SK-N-SH treated with all-trans-retinoic acid at 6 μM for 48 hours (cell line): ENCODE results near the gene COL5A2.

ENCODE experiments used
- ARNTL ChIP-seq: fragments of 450-650 bp; formaldehyde crosslinking; IDR thresholded peaks from 2 replicates; pipeline ENCODE4 v1.5.0; 2020; ENCODE audit warnings: low read depth, mild to moderate bottlenecking, moderate library complexity, borderline replicate concordance
- RARB ChIP-seq: fragments of 250-450 bp; sonication (Bioruptor Pico); IDR thresholded peaks from 2 replicates; pipeline ENCODE4 v1.8.0; 2021; ENCODE audit warnings: mild to moderate bottlenecking, moderate library complexity
- SNAI2 ChIP-seq: fragments of 250-450 bp; sonication (Bioruptor Pico); IDR thresholded peaks from 2 replicates; pipeline ENCODE4 v1.5.0; 2020; ENCODE audit warnings: mild to moderate bottlenecking, moderate library complexity
- TCF4 ChIP-seq: fragments of 250-450 bp; sonication (Bioruptor Pico); IDR thresholded peaks from 2 replicates; pipeline ENCODE4 v1.8.0; 2021; ENCODE audit warnings: mild to moderate bottlenecking, moderate library complexity, borderline replicate concordance
- TOX ChIP-seq: fragments of 250-450 bp; sonication (Bioruptor Pico); IDR thresholded peaks from 2 replicates; pipeline ENCODE4 v1.8.0; 2021; ENCODE audit warnings: mild to moderate bottlenecking, moderate library complexity, borderline replicate concordance
- ZFP3 ChIP-seq: fragments of 250-450 bp; sonication (Bioruptor Pico); IDR thresholded peaks from 2 replicates; pipeline ENCODE4 v1.5.0; 2020; ENCODE audit warnings: mild to moderate bottlenecking, moderate library complexity
- ZFP30 ChIP-seq: fragments of 450-650 bp; formaldehyde crosslinking; IDR thresholded peaks from 2 replicates; pipeline ENCODE4 v1.5.0; 2022; ENCODE audit warnings: mild to moderate bottlenecking, moderate library complexity
- ZNF565 ChIP-seq: fragments of 450-650 bp; formaldehyde crosslinking; conservative IDR thresholded peaks from 2 replicates; pipeline ENCODE4 v1.5.0; 2020; ENCODE audit warnings: low read depth, mild to moderate bottlenecking, moderate library complexity
- ZNF70 ChIP-seq: fragments of 450-650 bp; formaldehyde crosslinking; IDR thresholded peaks from 2 replicates; pipeline ENCODE4 v1.5.0; 2020; ENCODE audit warnings: mild to moderate bottlenecking, moderate library complexity
- ZNF8 ChIP-seq: fragments of 450-650 bp; formaldehyde crosslinking; IDR thresholded peaks from 2 replicates; pipeline ENCODE4 v1.5.0; 2020; ENCODE audit warnings: mild to moderate bottlenecking, moderate library complexity
- TF ChIP-seq, protein P1 (sequence below): fragments of 250-450 bp; sonication (Bioruptor Pico); IDR thresholded peaks from 2 replicates; pipeline ENCODE4 v1.5.0; 2020; ENCODE audit warnings: mild to moderate bottlenecking, moderate library complexity
- TF ChIP-seq, protein P2 (sequence below): fragments of 250-450 bp; sonication (Bioruptor Pico); IDR thresholded peaks from 2 replicates; pipeline ENCODE4 v1.5.1; 2020; ENCODE audit warnings: low read depth, mild to moderate bottlenecking, moderate library complexity
- TF ChIP-seq, protein P3 (sequence below): fragments of 250-450 bp; sonication (Bioruptor Pico); IDR thresholded peaks from 2 replicates; pipeline ENCODE4 v1.8.0; 2020; ENCODE audit warnings: mild to moderate bottlenecking, moderate library complexity, borderline replicate concordance

DNA sequence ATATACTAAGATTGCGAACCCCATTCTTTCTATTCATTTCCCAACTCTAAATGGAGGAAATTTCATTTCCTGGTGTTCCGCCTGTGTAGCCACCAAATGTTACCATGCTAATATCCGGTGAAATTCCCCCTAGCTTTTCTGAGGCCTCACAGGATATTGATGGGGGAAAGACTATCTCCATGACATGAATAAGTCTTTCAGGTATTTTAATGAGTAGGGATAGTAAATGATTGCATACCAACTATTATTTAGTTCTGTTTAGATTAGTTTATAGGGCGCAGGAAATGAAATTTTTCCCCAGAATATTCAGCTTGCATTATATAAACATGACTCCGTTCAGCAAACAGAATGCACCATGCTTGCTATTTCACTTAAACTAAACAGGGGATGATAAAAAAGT is 55.4 kb downstream of the COL5A2 start:
- no peak for TF ChIP-seq ZNF8 (CRISPR knock-in tag)
- TF ChIP-seq ARNTL (CRISPR knock-in tag), result no peak
- TF ChIP-seq, protein P1, sequence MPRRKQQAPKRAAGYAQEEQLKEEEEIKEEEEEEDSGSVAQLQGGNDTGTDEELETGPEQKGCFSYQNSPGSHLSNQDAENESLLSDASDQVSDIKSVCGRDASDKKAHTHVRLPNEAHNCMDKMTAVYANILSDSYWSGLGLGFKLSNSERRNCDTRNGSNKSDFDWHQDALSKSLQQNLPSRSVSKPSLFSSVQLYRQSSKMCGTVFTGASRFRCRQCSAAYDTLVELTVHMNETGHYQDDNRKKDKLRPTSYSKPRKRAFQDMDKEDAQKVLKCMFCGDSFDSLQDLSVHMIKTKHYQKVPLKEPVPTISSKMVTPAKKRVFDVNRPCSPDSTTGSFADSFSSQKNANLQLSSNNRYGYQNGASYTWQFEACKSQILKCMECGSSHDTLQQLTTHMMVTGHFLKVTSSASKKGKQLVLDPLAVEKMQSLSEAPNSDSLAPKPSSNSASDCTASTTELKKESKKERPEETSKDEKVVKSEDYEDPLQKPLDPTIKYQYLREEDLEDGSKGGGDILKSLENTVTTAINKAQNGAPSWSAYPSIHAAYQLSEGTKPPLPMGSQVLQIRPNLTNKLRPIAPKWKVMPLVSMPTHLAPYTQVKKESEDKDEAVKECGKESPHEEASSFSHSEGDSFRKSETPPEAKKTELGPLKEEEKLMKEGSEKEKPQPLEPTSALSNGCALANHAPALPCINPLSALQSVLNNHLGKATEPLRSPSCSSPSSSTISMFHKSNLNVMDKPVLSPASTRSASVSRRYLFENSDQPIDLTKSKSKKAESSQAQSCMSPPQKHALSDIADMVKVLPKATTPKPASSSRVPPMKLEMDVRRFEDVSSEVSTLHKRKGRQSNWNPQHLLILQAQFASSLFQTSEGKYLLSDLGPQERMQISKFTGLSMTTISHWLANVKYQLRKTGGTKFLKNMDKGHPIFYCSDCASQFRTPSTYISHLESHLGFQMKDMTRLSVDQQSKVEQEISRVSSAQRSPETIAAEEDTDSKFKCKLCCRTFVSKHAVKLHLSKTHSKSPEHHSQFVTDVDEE, result no peak
- TF ChIP-seq TOX, result no peak
- TF ChIP-seq ZFP30 (CRISPR knock-in tag), result no peak
- TF ChIP-seq ZFP3 (CRISPR knock-in tag), result no peak
- TF ChIP-seq, protein P2, sequence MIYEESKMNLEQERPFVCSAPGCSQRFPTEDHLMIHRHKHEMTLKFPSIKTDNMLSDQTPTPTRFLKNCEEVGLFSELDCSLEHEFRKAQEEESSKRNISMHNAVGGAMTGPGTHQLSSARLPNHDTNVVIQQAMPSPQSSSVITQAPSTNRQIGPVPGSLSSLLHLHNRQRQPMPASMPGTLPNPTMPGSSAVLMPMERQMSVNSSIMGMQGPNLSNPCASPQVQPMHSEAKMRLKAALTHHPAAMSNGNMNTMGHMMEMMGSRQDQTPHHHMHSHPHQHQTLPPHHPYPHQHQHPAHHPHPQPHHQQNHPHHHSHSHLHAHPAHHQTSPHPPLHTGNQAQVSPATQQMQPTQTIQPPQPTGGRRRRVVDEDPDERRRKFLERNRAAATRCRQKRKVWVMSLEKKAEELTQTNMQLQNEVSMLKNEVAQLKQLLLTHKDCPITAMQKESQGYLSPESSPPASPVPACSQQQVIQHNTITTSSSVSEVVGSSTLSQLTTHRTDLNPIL (CRISPR knock-in tag), result no peak
- no peak for TF ChIP-seq ZNF565
- TF ChIP-seq, protein P3, sequence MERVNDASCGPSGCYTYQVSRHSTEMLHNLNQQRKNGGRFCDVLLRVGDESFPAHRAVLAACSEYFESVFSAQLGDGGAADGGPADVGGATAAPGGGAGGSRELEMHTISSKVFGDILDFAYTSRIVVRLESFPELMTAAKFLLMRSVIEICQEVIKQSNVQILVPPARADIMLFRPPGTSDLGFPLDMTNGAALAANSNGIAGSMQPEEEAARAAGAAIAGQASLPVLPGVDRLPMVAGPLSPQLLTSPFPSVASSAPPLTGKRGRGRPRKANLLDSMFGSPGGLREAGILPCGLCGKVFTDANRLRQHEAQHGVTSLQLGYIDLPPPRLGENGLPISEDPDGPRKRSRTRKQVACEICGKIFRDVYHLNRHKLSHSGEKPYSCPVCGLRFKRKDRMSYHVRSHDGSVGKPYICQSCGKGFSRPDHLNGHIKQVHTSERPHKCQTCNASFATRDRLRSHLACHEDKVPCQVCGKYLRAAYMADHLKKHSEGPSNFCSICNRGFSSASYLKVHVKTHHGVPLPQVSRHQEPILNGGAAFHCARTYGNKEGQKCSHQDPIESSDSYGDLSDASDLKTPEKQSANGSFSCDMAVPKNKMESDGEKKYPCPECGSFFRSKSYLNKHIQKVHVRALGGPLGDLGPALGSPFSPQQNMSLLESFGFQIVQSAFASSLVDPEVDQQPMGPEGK (CRISPR knock-in tag), result no peak
- no peak for TF ChIP-seq SNAI2 (CRISPR knock-in tag)
- no peak for TF ChIP-seq RARB
- TF ChIP-seq TCF4 (CRISPR knock-in tag), result no peak
- no peak for TF ChIP-seq ZNF70 (CRISPR knock-in tag)
